Activated B cell treated with CpG ODN at 0.5 μM for 24 hours (primary cell): ENCODE results near the gene NUBP2. TPM values are rescaled to one million over a fixed set of nuclear protein-coding genes. Genes with fewer than 3 reads are reported as not detected.
A peak's percentile ranks its signal among the peaks of the same experiment; 100 is the strongest.

Experiments used
- ATAC-seq: fragments of 200-7000 bp; cut with Tn5 transposase; one replicate; pipeline ENCODE4 v1.10.0; 2021; ENCODE audit warnings: low read depth, mild to moderate bottlenecking, moderate library complexity
- CTCF ChIA-PET: fragments of 350-600 bp; sonication (Branson Sonifier 250); formaldehyde crosslinking; loops from one replicate; lab custom pipeline; 2021; ENCODE audit warnings: antibody characterized with exemption; lab: Charles Lee
- POLR2A ChIA-PET: fragments of 350-600 bp; sonication (Branson Sonifier 250); formaldehyde crosslinking; loops from one replicate; lab custom pipeline; 2021; ENCODE audit warnings: antibody characterized with exemption; lab: Charles Lee
- DNase-seq: peaks from one replicate; pipeline ENCODE4 v3.0.0; 2022
- H3K27ac Mint-ChIP-seq: one replicate; pipeline ENCODE4 v1.8.0; 2020; ENCODE audit warnings: mixed read lengths
- H3K27me3 Mint-ChIP-seq: one replicate; pipeline ENCODE4 v1.8.0; 2021; ENCODE audit warnings: mixed read lengths
- H3K36me3 Mint-ChIP-seq: one replicate; pipeline ENCODE4 v1.8.0; 2021; ENCODE audit warnings: low read depth, mixed read lengths
- H3K4me1 Mint-ChIP-seq: one replicate; pipeline ENCODE4 v1.8.0; 2021; ENCODE audit warnings: mixed read lengths
- H3K4me3 Mint-ChIP-seq: one replicate; pipeline ENCODE4 v1.8.0; 2020; ENCODE audit warnings: mild to moderate bottlenecking, mixed read lengths
- H3K9me3 Mint-ChIP-seq: one replicate; pipeline ENCODE4 v1.8.0; 2020; ENCODE audit warnings: mixed read lengths
- intact Hi-C: fragments of 100-400 bp; cut with micrococcal nuclease; formaldehyde crosslinking; loops from one replicate; pipeline ENCODE4 v1.15.1; 2024
- total RNA-seq: library from RNA; stranded (reverse); gene quantifications from 2 replicates; pipeline ENCODE4 v1.2.3, GENCODE V29; 2022
- TF ChIP-seq, protein P1 (sequence below): fragments of 200-600 bp; IDR thresholded peaks from one replicate; pipeline ENCODE4 v1.8.0; 2022; ENCODE audit warnings: antibody characterized with exemption, mild to moderate bottlenecking

The NUBP2 gene
- total RNA-seq, 1 donor from 2014 or later = 54.2 TPM

DNA sequence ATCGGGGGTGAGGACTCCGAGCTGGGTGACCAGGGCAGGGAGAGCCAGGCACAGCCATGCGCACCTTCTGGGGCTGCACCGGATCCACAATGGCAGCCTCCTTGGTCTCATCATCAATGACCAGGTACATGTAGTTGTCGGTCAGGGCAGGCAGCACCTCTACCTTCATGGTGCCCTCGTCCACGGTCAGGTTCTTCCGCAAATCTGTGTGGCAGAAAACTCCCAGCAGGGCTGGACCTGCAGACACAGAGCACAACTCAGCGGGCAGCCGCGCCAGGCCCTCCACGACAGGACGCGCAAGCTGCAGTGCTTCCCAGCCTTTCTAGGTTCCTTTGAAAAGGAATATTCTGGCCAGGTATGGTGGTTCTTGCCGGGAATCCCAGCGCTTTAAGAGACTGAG is 40.0 kb downstream of the NUBP2 start:
- Mint-ChIP-seq H3K27me3 (no peaks in the 10 kb centered on the region), H3K27ac (no peak overlapping the region), H3K36me3 (peaks cover 21% of the 10 kb centered on the region), H3K4me3 (no peak overlapping the region), H3K9me3 (no peaks in the 10 kb centered on the region), H3K4me1 (peaks cover 24% of the 10 kb centered on the region)
- CTCF ChIA-PET = no interaction called here
- TF ChIP-seq, protein P1, sequence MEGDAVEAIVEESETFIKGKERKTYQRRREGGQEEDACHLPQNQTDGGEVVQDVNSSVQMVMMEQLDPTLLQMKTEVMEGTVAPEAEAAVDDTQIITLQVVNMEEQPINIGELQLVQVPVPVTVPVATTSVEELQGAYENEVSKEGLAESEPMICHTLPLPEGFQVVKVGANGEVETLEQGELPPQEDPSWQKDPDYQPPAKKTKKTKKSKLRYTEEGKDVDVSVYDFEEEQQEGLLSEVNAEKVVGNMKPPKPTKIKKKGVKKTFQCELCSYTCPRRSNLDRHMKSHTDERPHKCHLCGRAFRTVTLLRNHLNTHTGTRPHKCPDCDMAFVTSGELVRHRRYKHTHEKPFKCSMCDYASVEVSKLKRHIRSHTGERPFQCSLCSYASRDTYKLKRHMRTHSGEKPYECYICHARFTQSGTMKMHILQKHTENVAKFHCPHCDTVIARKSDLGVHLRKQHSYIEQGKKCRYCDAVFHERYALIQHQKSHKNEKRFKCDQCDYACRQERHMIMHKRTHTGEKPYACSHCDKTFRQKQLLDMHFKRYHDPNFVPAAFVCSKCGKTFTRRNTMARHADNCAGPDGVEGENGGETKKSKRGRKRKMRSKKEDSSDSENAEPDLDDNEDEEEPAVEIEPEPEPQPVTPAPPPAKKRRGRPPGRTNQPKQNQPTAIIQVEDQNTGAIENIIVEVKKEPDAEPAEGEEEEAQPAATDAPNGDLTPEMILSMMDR = no peak
- POLR2A ChIA-PET = no interaction called here
- no peak for DNase-seq
- no peak for ATAC-seq
- intact Hi-C loops = no loop called here

DNA sequence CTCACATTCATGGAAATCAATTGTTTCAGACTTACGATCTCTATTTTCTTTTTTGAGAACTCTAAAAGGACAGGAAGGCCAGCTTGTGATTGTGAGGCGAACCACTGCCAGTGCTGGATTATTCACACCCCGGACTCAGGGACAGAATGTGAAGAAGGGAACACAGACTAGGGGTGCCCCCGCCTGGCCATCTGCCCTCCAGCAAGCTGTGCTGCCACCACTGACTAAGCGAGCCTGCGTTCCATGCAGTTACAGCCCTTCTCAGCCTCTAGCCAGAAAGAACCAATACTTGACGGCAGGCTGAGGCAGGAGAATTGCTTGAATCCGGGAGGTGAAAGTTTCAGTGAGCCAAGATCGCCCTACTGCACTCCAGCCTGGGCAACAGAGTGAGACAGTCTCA is 41.1 kb downstream of the NUBP2 start:
- H3K27ac Mint-ChIP-seq = no peak overlapping the region
- ChIA-PET POLR2A (interaction anchor here (0.6 kb wide), 1 partner anchor 19 kb away, joined by 5 read pairs; no protein-coding TSS in a partner anchor), CTCF (no interaction called here)
- TF ChIP-seq, protein P1 = no peak
- DNase-seq (no peak), ATAC-seq (no peak)
- H3K4me3 Mint-ChIP-seq = no peak overlapping the region
- H3K4me1 Mint-ChIP-seq = peaks cover 31% of the 10 kb centered on the region
- intact Hi-C loops = no loop called here
- H3K36me3 Mint-ChIP-seq = peaks cover 21% of the 10 kb centered on the region
- no peaks in the 10 kb centered on the region for H3K9me3 Mint-ChIP-seq
- H3K27me3 Mint-ChIP-seq = no peaks in the 10 kb centered on the region

DNA sequence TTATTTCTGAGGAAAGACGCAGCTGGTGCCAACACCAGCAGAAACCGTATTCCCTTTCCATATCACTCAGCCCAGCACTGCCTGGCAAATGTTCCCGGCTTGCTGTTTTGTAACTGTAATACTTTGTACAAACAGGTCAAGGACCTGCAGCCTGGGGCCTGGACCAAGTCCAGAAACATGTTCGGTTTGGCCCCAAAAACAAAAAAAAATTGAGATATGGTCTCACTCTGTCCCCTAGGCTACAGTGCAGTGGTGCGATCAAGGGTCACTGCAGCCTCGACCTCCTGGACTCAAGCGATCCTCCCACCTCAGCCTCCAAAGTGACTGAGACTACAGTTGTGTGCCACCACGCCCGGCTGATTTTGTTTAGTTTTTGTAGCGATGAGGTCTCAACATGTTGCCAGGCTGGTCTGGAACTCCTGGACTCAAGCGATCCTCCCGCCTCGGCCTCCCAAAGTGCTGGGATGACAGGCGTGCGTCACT is 42.7 kb downstream of the NUBP2 start:
- no peaks in the 10 kb centered on the region for H3K9me3 Mint-ChIP-seq
- ChIA-PET POLR2A (interaction anchor here (0.5 to 0.6 kb wide), 2 partner anchors 54 to 533 kb away, joined by 3 read pairs; partner anchors contain the start of gene NME3), CTCF (interaction anchor here (1.6 kb wide), 1 partner anchor 42 kb away, joined by 3 read pairs; the partner anchor contains the start of gene NUBP2)
- DNase-seq (no peak), ATAC-seq (no peak)
- intact Hi-C loops = no loop called here
- H3K36me3 Mint-ChIP-seq = peaks cover 16% of the 10 kb centered on the region
- TF ChIP-seq, protein P1 = no peak
- H3K4me1 Mint-ChIP-seq = peaks cover 39% of the 10 kb centered on the region
- H3K27me3 Mint-ChIP-seq = no peaks in the 10 kb centered on the region
- H3K4me3 Mint-ChIP-seq = peak overlapping the region; percentile 76
- peak overlapping the region; percentile 65 for H3K27ac Mint-ChIP-seq

DNA sequence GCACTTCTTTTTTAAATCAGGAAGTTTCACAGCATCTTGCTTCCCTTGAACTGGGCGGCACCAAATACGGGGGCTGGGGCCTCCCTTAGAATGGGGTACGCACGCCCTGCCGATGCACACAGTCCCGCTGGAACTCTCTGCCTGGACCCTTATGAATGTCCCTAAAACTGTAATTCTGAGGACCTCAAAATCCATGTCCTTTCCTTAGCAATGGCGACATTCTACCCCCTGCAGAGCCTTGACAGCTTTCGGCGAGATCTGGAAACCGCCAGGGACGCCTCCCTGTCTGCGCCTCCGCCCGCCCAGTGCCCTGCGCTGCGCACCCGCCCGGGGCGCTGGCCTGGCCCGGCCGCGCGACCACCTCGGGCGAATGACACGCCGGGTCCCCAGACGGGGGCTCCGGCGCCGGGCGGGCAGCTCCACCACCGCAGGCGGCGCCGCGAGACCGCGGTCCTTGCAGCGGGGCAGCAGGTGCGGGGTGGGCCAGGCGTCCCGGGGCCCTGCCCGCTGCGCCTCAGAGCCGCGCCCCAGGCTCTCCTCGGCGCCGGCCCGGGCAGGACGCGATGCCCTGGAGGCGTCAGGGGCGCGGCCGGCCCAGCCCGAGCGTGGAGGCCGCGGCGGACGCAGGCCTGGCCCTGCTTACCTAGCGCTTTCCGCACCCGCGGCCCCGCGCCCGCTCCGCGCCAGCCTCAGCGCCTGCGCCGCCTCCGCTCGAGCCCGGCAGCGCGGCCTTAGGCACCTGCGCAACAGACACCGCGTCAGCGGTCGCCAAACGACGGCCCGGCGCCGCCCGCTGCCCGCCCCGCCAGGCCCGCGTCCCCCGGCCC is 43.3 kb downstream of the NUBP2 start:
- ChIA-PET POLR2A (interaction anchor here (0.5 to 2.3 kb wide), 4 partner anchors 43 to 532 kb away, joined by 3 to 20 read pairs (median 6); partner anchors contain the start of genes MAPK8IP3, NME3, NUBP2 and SPSB3), CTCF (interaction anchor here (1.6 kb wide), 1 partner anchor 43 kb away, joined by 3 read pairs; the partner anchor contains the start of gene NUBP2)
- H3K27ac Mint-ChIP-seq = peak overlapping the region; percentile 65
- H3K4me3 Mint-ChIP-seq = peak overlapping the region; percentile 76
- H3K36me3 Mint-ChIP-seq = peaks cover 12% of the 10 kb centered on the region
- DNase-seq (no peak), ATAC-seq (peak; percentile 72)
- TF ChIP-seq, protein P1 = no peak
- intact Hi-C loops = loop anchor here (1.0 to 2.0 kb wide), 4 partner anchors 44 to 213 kb away; partner anchors contain the start of genes CRAMP1, IFT140, MAPK8IP3 and MRPS34
- peaks cover 39% of the 10 kb centered on the region for H3K4me1 Mint-ChIP-seq
- no peaks in the 10 kb centered on the region for H3K27me3 Mint-ChIP-seq
- no peaks in the 10 kb centered on the region for H3K9me3 Mint-ChIP-seq
